ENCODE data around the gene CYB5RL.

GRCh38 chr1:54237586-54237985 lies 37.8 kb upstream of the CYB5RL start:
- TF ChIP-seq FOXM1 (IDR thresholded peaks at IDR 0.05; ENCODE audit: low read depth) (no peak), USF1 (IDR thresholded peaks at IDR 0.05; ENCODE audit: borderline replicate concordance, low read depth) (no peak)
- TF ChIP-seq, protein P1, sequence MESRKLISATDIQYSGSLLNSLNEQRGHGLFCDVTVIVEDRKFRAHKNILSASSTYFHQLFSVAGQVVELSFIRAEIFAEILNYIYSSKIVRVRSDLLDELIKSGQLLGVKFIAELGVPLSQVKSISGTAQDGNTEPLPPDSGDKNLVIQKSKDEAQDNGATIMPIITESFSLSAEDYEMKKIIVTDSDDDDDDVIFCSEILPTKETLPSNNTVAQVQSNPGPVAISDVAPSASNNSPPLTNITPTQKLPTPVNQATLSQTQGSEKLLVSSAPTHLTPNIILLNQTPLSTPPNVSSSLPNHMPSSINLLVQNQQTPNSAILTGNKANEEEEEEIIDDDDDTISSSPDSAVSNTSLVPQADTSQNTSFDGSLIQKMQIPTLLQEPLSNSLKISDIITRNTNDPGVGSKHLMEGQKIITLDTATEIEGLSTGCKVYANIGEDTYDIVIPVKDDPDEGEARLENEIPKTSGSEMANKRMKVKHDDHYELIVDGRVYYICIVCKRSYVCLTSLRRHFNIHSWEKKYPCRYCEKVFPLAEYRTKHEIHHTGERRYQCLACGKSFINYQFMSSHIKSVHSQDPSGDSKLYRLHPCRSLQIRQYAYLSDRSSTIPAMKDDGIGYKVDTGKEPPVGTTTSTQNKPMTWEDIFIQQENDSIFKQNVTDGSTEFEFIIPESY (IDR thresholded peaks at IDR 0.05; ENCODE audit: borderline replicate concordance, low read depth) = no peak

All from SK-N-SH (cell line).